ENCODE results near the gene PPIA.
"Not testable (repeated sequence)": the region's sequence is repeated elsewhere in the genome, so short reads cannot be mapped to it uniquely, and the experiment has no call there.

DNA sequence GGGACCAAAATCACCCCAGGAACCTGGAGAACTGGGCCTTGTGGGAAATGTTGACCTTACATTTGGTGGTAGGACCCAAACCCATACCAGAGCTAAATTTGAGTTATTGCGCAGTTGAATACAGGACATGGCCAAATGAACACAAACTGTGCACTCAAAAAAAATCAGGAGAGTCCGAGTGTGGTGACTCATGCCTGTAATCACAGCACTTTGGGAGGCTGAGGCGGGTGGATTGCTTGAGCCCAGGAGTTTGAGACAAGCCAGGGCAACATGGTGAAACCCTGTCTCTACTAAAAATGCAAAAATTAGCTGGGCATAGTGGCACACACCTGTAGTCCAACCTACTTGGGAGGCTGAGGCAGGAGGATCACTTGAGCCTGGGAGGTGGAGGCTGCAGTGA, 11.3 kb upstream of the PPIA start:
- TF ChIP-seq, protein P1, sequence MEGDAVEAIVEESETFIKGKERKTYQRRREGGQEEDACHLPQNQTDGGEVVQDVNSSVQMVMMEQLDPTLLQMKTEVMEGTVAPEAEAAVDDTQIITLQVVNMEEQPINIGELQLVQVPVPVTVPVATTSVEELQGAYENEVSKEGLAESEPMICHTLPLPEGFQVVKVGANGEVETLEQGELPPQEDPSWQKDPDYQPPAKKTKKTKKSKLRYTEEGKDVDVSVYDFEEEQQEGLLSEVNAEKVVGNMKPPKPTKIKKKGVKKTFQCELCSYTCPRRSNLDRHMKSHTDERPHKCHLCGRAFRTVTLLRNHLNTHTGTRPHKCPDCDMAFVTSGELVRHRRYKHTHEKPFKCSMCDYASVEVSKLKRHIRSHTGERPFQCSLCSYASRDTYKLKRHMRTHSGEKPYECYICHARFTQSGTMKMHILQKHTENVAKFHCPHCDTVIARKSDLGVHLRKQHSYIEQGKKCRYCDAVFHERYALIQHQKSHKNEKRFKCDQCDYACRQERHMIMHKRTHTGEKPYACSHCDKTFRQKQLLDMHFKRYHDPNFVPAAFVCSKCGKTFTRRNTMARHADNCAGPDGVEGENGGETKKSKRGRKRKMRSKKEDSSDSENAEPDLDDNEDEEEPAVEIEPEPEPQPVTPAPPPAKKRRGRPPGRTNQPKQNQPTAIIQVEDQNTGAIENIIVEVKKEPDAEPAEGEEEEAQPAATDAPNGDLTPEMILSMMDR (conservative IDR thresholded peaks at IDR 0.05) = not testable (repeated sequence)
- not testable (repeated sequence) for TF ChIP-seq EZH2 (IDR thresholded peaks at IDR 0.05; ENCODE audit: low read depth)

Data from PC-9 (cell line).